GM23248 (cell line): ENCODE data around the gene DNA2.

Experiments used
- EZH2 ChIP-seq: fragments of 200-600 bp; sonication (generic); IDR thresholded peaks from 2 replicates; pipeline ENCODE4 v1.6.1; 2018; ENCODE audit warnings: antibody characterized with exemption, mild to moderate bottlenecking; ENCODE audit not compliant: insufficient read depth, poor library complexity, severe bottlenecking
- EZH2phosphoT487 ChIP-seq: fragments of 200-600 bp; sonication (generic); IDR thresholded peaks from 2 replicates; pipeline ENCODE4 v1.6.1; 2018; ENCODE audit warnings: antibody characterized with exemption, moderate library complexity, mild to moderate bottlenecking, low read depth; ENCODE audit not compliant: insufficient read depth

DNA sequence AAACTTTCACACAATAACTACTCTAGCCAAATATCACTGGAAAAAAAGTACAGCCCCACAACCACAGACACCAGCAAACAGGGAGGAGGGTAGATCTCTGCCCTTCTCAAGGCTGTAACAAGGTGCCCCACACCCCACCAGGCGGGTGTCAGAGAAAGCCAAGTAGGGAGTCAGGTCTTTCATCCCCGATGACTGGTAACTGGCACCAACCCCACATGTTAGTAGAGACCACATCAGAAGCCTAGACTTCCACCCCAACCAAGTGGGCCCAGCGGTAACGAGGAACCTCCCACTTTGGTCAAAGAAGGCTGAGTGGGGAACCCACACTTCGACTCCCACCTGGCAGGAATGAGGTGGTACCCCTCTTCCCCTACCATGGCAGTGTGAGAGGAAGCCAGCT, 48.3 kb downstream of the DNA2 start:
- TF ChIP-seq EZH2 (no peak), EZH2phosphoT487 (no peak)
